ENCODE measurements around the gene NOM1.
"Not testable (repeated sequence)": the region's sequence is repeated elsewhere in the genome, so short reads cannot be mapped to it uniquely, and the experiment has no call there.

NOM1 gene, protein sequence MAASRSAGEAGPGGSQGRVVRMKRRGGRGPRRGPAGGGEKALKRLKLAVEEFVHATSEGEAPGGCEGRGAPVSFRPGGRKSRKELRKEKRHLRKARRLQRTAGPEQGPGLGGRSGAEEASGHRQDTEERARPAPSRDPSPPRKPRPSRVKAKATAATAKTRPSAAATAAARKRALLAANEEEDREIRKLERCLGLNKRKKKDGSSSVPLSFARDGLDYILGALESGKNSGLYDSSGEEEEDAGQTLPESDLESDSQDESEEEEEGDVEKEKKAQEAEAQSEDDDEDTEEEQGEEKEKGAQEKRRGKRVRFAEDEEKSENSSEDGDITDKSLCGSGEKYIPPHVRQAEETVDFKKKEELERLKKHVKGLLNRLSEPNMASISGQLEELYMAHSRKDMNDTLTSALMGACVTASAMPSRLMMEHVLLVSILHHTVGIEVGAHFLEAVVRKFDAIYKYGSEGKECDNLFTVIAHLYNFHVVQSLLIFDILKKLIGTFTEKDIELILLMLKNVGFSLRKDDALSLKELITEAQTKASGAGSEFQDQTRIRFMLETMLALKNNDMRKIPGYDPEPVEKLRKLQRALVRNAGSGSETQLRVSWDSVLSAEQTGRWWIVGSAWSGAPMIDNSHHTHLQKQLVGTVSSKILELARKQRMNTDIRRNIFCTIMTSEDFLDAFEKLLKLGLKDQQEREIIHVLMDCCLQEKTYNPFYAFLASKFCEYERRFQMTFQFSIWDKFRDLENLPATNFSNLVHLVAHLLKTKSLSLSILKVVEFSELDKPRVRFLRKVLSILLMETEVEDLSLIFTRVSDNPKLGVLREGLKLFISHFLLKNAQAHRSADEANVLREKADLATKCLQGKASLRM

GRCh38 chr7:156949541-156950380 lies at the start of gene NOM1:
Gene NOM1, plus strand, starts transcription at chr7:156949712. Its CDS starts 26 bp downstream, at chr7:156949738.
- DNase-seq (ENCODE audit: low read depth) = no peak

GRCh38 chr7:156900093-156900492 lies 49.4 kb upstream of the NOM1 start:
- DNase-seq (ENCODE audit: low read depth) = not testable (repeated sequence)

GRCh38 chr7:156903232-156903909 lies 46.1 kb upstream of the NOM1 start:
- DNase-seq (ENCODE audit: low read depth) = no peak

DNA sequence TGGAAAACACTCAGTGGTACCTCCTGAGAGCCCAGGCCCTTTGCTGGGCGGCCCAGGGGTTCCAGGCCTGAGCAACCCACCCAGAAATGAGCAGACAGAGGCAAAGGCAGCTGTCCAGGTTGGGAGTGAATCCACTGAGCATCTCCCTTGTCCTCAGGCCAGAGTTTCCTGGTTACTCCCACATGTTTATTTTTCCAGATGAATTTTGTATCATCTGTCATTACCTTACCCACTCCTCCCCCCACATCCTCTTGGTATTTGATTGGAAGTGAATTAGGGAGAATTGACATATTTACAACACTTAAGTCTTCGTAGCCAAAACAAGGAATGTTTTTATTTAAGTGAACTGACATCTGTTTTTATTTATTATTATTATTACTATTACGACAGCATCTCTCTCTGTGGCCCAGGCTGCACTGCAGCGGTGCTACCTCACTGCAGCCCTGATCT lies 43.3 kb upstream of the NOM1 start:
- DNase-seq (ENCODE audit: low read depth) = no peak

DNA sequence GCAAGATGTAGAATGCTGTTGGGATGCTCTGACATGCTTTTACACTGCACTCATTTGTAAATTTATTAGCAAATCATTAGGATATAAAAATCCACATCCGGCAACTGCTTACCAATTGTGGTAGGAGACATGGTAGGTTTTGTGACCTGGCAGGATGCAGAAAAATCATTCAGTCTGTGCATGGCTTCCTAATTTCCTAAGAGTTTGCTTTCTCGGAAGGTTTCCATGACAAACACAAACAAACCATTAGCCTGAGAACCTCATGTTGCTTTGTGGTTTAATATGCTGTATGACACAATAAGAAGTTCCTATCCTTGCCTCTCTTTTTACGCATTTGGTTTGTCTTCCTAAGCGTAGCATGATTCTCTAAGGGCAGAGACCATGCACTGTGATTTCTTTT lies 41.9 kb upstream of the NOM1 start:
- DNase-seq (ENCODE audit: low read depth) = no peak

DNA sequence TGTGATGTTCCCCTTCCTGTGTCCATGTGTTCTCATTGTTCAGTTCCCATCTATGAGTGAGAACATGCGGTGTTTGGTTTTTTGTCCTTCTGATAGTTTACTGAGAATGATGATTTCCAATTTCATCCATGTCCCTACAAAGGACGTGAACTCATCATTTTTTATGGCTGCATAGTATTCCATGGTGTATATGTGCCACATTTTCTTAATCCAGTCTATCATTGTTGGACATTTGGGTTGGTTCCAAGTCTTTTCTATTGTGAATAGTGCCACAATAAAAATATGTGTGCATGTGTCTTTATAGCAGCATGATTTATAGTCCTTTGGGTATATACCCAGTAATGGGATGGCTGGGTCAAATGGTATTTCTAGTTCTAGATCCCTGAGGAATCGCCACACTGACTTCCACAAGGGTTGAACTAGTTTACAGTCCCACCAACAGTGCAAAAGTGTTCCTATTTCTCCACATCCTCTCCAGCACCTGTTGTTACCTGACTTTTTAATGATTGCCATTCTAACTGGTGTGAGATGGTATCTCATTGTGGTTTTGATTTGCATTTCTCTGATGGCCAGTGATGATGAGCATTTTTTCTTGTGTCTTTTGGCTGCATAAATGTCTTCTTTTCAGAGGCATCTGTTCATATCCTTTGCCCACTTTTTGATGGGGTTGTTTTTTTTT lies 39.8 kb upstream of the NOM1 start:
- DNase-seq (ENCODE audit: low read depth) = not testable (repeated sequence)

- no peak for DNase-seq (ENCODE audit: low read depth)
Observed at GRCh38 chr7:156918635-156919034, 30.9 kb upstream of the NOM1 start.

DNA sequence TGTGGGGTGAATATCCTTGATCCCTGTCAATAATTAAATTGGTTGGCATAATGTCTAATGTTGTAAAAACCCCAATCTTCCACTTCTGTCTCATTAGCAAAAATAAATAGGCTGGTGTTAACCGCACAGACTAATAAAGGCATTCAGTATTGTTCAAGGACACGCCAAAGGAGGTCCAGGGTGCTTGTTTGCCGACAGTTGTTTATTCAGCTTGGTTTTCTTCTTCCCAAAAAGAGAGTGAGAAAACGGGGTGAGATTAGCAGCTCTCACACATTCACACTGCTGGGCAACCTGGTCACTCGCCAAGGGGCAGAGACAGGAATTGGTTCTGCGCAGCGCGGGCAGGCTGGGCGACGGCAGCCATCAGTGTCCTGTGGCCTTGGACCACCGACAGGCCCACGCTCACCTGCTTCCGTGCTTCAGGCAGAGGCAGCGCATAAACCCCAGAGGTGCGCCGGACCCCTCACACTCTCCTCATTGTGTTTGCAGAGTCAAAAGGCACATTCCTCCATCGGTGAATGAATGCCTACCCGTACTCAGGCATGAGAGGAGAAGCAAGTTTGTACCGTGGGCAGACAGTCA lies 30.3 kb upstream of the NOM1 start:
- DNase-seq (ENCODE audit: low read depth) = no peak

DNA sequence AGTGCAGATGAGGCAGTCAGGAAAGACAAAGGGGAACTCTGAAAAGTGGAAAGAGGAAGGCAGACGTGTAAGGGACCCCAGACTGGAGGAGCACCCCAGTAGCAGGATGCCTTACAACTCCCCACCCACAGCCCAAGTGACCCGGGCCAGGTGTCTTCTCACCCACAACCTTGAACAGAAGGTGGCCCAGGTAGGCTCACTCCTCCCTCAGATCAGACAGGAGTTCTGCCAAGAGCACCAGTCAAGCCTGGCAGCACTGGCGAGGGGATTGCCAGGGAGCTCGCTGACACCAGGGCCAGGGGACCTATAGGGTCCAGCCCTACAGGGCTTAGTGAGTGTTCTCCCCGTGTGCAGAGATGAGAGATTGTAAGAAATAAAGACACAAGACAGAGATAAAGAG lies 29.4 kb upstream of the NOM1 start:
- no peak for DNase-seq (ENCODE audit: low read depth)

DNA sequence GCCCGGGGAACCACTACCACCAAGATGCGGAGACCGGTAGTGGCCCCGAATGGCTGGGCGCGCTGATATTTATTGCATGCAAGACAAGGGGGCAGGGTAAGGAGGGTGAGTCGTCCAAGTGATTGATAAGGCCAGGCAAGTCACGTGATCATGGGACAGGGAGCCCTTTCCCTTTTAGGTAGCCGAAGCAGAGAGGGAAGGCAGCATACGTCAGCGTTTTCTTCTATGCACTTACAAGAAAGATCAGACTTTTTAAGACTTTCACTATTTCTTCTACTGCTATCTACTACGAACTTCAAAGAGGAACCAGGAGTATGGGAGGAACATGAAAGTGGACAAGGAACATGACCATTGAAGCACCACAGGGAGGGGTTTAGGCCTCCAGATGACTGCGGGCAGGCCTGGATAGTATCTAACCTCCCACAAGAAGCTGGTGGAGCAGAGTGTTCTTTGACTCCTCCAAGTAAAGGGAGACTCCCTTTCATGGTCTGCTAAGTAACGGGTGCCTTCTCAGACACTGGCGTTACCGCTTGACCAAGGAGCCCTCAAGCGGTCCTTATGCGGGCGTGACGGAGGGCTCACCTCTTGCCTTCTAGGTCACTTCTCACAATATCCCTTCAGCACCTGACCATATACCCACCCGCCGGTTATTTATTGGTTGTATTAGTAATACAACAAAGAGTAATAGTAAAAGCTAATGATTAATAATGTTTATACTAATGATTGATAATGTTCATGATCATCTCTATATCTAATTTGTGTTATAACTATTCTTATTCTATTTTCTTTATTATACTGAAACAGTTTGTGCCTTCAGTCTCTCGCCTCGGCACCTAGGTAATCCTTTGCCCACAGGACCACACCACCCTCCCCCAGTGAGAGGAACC lies 28.8 kb upstream of the NOM1 start:
- DNase-seq (ENCODE audit: low read depth) = not testable (repeated sequence)

GRCh38 chr7:156922304-156922703 lies 27.2 kb upstream of the NOM1 start:
- not testable (repeated sequence) for DNase-seq (ENCODE audit: low read depth)

GRCh38 chr7:156925821-156926220 lies 23.7 kb upstream of the NOM1 start:
- not testable (repeated sequence) for DNase-seq (ENCODE audit: low read depth)

GRCh38 chr7:156927571-156928405 lies 21.7 kb upstream of the NOM1 start:
- no peak for DNase-seq (ENCODE audit: low read depth)

DNA sequence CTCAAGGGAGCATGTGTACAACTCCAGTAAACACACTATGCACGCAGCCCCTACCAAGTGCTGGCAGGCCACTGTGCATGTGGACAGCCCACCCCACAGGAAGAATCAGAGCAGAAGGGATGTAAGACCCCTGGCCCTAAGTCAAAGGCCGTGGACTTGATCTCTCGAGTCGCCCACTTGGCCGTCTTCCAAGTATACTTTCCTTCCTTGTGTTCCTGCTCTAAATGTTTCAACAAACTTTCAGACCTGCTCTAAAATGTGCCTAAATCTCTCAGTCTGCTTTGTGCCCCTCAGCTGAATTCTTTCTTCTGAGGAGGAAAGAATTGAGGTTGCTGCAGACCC lies 21.1 kb upstream of the NOM1 start:
- no peak for DNase-seq (ENCODE audit: low read depth)

- no peak for DNase-seq (ENCODE audit: low read depth)
Observed at GRCh38 chr7:156929789-156930539, 19.5 kb upstream of the NOM1 start.

- DNase-seq (ENCODE audit: low read depth) = no peak
Observed at GRCh38 chr7:156932006-156932405, 17.5 kb upstream of the NOM1 start.

GRCh38 chr7:156935250-156935649 lies 14.3 kb upstream of the NOM1 start:
- no peak for DNase-seq (ENCODE audit: low read depth)

DNA sequence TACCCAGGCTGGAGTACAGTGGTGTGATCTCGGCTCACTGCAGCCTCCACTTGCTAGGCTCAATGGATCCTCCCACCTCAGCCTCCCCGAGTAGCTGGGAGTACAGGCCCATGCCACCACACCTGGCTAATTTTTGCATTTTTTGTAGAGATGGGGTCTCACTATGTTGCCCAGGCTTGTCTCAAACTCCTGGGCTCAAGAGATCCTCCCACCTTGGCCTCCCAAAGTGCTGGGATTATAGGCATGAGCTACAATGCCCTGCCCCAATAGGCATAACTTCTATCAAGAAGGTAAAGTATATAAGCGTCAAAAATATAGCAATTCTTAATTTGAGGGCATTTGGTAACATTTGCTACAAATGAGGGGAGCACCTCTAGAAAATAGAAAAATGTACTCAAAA lies 12.7 kb upstream of the NOM1 start:
- DNase-seq (ENCODE audit: low read depth) = not testable (repeated sequence)
